Liver (tissue), 9 donors: ENCODE measurements around the gene ANKRD53. TPM values are rescaled to one million over a fixed set of nuclear protein-coding genes. Genes with fewer than 3 reads are reported as not detected.

Experiments used
- DNase-seq: peaks from one replicate; pipeline ENCODE4 v3.0.0-alpha.2; 2017; ENCODE audit warnings: low spot score
- H3K27ac ChIP-seq, 2 donors: one replicate each; pipeline ENCODE4 v1.7.0; 2013; ENCODE audit warnings: inconsistent platforms in 2 of 2, low read length in 2 of 2, control low read depth in 1 of 2, low read depth in 1 of 2, mild to moderate bottlenecking in 1 of 2
- H3K27me3 ChIP-seq, 4 donors: one replicate each; pipeline versions ENCODE4 v1.6.1 to v1.7.0; 2013; ENCODE audit warnings: low read length in 3 of 4, inconsistent platforms in 1 of 4, mild to moderate bottlenecking in 1 of 4, moderate library complexity in 1 of 4; ENCODE audit not compliant: control insufficient read depth in 4 of 4, insufficient read depth in 4 of 4
- H3K36me3 ChIP-seq, 4 donors: one replicate each; pipeline versions ENCODE4 v1.6.1 to v1.7.0; 2013; ENCODE audit warnings: low read length in 3 of 4, mild to moderate bottlenecking in 3 of 4, low read depth in 1 of 4, moderate library complexity in 1 of 4; ENCODE audit not compliant: control insufficient read depth in 4 of 4, insufficient read depth in 3 of 4
- H3K4me1 ChIP-seq, 4 donors: one replicate each; pipeline versions ENCODE4 v1.6.1 to v1.7.0; 2013; ENCODE audit warnings: low read length in 3 of 4, mild to moderate bottlenecking in 3 of 4, moderate library complexity in 1 of 4; ENCODE audit not compliant: control insufficient read depth in 4 of 4, insufficient read depth in 4 of 4
- H3K4me3 ChIP-seq, 3 donors: one replicate each; pipeline versions ENCODE4 v1.6.1 to v1.7.0; 2013; ENCODE audit warnings: low read length in 3 of 3, control low read depth in 1 of 3, low read depth in 1 of 3, mild to moderate bottlenecking in 1 of 3
- H3K9ac ChIP-seq, 2 donors: one replicate each; pipeline ENCODE4 v1.7.0; 2013; ENCODE audit warnings: low read length in 2 of 2, mild to moderate bottlenecking in 2 of 2, moderate library complexity in 2 of 2, control low read depth in 1 of 2, low read depth in 1 of 2
- H3K9me3 ChIP-seq, 4 donors: one replicate each; pipeline versions ENCODE4 v1.6.1 to v1.7.0; 2013; ENCODE audit warnings: low read length in 3 of 4; ENCODE audit not compliant: control insufficient read depth in 4 of 4
- ATF3 ChIP-seq: IDR thresholded peaks from 2 replicates; pipeline ENCODE4 v1.6.1; 2016; ENCODE audit warnings: antibody characterized with exemption
- EGR1 ChIP-seq, 2 donors: IDR thresholded peaks; 2 replicates each; pipeline ENCODE4 v1.6.1; 2016 to 2018; ENCODE audit warnings: antibody characterized with exemption in 2 of 2, low read depth in 2 of 2
- FOXA1 ChIP-seq: IDR thresholded peaks from 2 replicates; pipeline ENCODE4 v1.6.1; 2016; ENCODE audit warnings: antibody characterized with exemption
- FOXA2 ChIP-seq: IDR thresholded peaks from 2 replicates; pipeline ENCODE4 v1.6.1; 2016; ENCODE audit warnings: antibody characterized with exemption
- GABPA ChIP-seq, 2 donors: IDR thresholded peaks in 1 of 2; conservative IDR thresholded peaks in 1 of 2; 2 replicates each; pipeline ENCODE4 v1.6.1; 2016; ENCODE audit warnings: antibody characterized with exemption in 2 of 2, mild to moderate bottlenecking in 1 of 2, moderate library complexity in 1 of 2
- HNF4A ChIP-seq, 2 donors: conservative IDR thresholded peaks; 2 replicates each; pipeline ENCODE4 v1.6.1; 2016; ENCODE audit warnings: antibody characterized with exemption in 2 of 2, mild to moderate bottlenecking in 2 of 2
- HNF4G ChIP-seq: IDR thresholded peaks from 2 replicates; pipeline ENCODE4 v1.6.1; 2016; ENCODE audit warnings: antibody characterized with exemption
- JUND ChIP-seq, 2 donors: IDR thresholded peaks; 2 replicates each; pipeline ENCODE4 v1.6.1; 2016; ENCODE audit warnings: antibody characterized with exemption in 2 of 2
- NR2F2 ChIP-seq: IDR thresholded peaks from 2 replicates; pipeline ENCODE4 v1.6.1; 2016; ENCODE audit warnings: antibody characterized with exemption
- RAD21 ChIP-seq, 2 donors: IDR thresholded peaks; 2 replicates each; pipeline ENCODE4 v1.6.1; 2016; ENCODE audit warnings: antibody characterized with exemption in 2 of 2, mild to moderate bottlenecking in 2 of 2
- RXRA ChIP-seq, 2 donors: IDR thresholded peaks; 2 replicates each; pipeline ENCODE4 v1.6.1; 2017 to 2018; ENCODE audit warnings: antibody characterized with exemption in 2 of 2, mild to moderate bottlenecking in 1 of 2
- SP1 ChIP-seq: IDR thresholded peaks from 2 replicates; pipeline ENCODE4 v1.6.1; 2018; ENCODE audit warnings: antibody characterized with exemption, mild to moderate bottlenecking
- TAF1 ChIP-seq: conservative IDR thresholded peaks from 2 replicates; pipeline ENCODE4 v1.6.1; 2016; ENCODE audit warnings: antibody characterized with exemption, mild to moderate bottlenecking
- YY1 ChIP-seq: IDR thresholded peaks from 2 replicates; pipeline ENCODE4 v1.6.1; 2016; ENCODE audit warnings: antibody characterized with exemption, mild to moderate bottlenecking
- WGBS: extraction: QIAGEN DNeasy Blood & Tissue Kit; methylation state at CpG from one replicate; pipeline ENCODE4 v1.1.7; 2013; 5-methylcytosine and 5-hydroxymethylcytosine counted together
- polyA plus RNA-seq, 2 donors: library from polyadenylated mRNA; stranded (reverse) in 1 of 2; unstranded in 1 of 2; fragments of 200-250 nt in 1 of 2; fragments of >200 nt in 1 of 2; fragmentation: Nextera tagmentation in 1 of 2; extraction: Ambion mirVana in 1 of 2; gene quantifications; one replicate each; pipeline versions ENCODE4 v1.2.1 to v1.2.3, GENCODE V29; 2013 to 2015
- total RNA-seq, 2 donors: library from RNA; depleted of rRNA; stranded (reverse); fragments of >200 nt; gene quantifications; one replicate each; pipeline ENCODE4 v1.2.3, GENCODE V29; 2014
- TF ChIP-seq, protein P1 (sequence below): IDR thresholded peaks from 2 replicates; pipeline ENCODE4 v1.6.1; 2016; ENCODE audit warnings: antibody characterized with exemption
- TF ChIP-seq, protein P2 (sequence below): IDR thresholded peaks from 2 replicates; pipeline ENCODE4 v1.6.1; 2016; ENCODE audit warnings: antibody characterized with exemption
- TF ChIP-seq, protein P3 (sequence below): fragments of 150-350 bp; IDR thresholded peaks from 2 replicates; pipeline ENCODE4 v1.5.1; 2017; ENCODE audit warnings: improper control_type of control experiment, low read depth, low read length; ENCODE audit not compliant: missing input control
- TF ChIP-seq, protein P4 (sequence below): IDR thresholded peaks from 2 replicates; pipeline ENCODE4 v1.6.1; 2016; ENCODE audit warnings: antibody characterized with exemption, mild to moderate bottlenecking
- donor health status: healthy.
- donor health status: healthy.
- donor health status: healthy.
- donor health status: healthy.
- donor health status: healthy.

ANKRD53 gene
- total and polyA plus RNA-seq, 4 donors = 0.29 to 0.50 (median 0.39) TPM

DNA sequence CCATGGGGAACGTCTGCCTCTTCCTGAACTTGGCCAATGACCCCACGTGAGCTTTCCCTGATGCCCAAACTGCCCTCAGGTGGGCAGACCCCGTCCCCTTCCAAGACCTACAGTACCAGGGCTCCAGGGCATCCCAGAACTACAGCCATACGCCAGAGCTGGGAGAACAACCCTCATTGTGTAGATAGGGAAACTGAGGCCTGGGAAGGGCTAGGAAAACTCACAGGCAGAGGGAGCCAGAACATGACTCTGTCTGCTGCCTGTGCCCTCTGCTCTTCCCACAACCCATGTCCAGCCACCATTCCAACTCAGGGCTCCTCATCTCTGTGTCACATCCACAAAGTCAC lies 16.8 kb upstream of the ANKRD53 start:
- H3K27me3 ChIP-seq = peaks cover 3 to 11% (median 7%) of the 10 kb centered on the region in 4 donors

More for the DNA sequence above, 16.8 kb upstream of the ANKRD53 start:
- no peak overlapping the region for H3K27ac ChIP-seq
- H3K9ac ChIP-seq = no peak overlapping the region
- WGBS = 71% methylated on average over 4 of the region's 4 CpGs
- peaks cover 0 to 8% (median 5%) of the 10 kb centered on the region in 4 donors for H3K4me1 ChIP-seq
- TF ChIP-seq, protein P1, sequence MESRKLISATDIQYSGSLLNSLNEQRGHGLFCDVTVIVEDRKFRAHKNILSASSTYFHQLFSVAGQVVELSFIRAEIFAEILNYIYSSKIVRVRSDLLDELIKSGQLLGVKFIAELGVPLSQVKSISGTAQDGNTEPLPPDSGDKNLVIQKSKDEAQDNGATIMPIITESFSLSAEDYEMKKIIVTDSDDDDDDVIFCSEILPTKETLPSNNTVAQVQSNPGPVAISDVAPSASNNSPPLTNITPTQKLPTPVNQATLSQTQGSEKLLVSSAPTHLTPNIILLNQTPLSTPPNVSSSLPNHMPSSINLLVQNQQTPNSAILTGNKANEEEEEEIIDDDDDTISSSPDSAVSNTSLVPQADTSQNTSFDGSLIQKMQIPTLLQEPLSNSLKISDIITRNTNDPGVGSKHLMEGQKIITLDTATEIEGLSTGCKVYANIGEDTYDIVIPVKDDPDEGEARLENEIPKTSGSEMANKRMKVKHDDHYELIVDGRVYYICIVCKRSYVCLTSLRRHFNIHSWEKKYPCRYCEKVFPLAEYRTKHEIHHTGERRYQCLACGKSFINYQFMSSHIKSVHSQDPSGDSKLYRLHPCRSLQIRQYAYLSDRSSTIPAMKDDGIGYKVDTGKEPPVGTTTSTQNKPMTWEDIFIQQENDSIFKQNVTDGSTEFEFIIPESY = no peak
- TF ChIP-seq HNF4A (conservative IDR thresholded peaks at IDR 0.05) (no peak), HNF4G (no peak), RXRA (IDR thresholded peaks at IDR 0.05) (no peak), EGR1 (IDR thresholded peaks at IDR 0.05; ENCODE audit: low read depth in 2 of 2) (no peak), GABPA (IDR thresholded peaks at IDR 0.05 in 1 of 2, conservative IDR thresholded peaks at IDR 0.05 in 1 of 2) (no peak), FOXA2 (no peak), ATF3 (no peak), JUND (IDR thresholded peaks at IDR 0.05) (no peak), RAD21 (IDR thresholded peaks at IDR 0.05) (no peak), SP1 (no peak), NR2F2 (no peak), YY1 (no peak), TAF1 (no peak), FOXA1 (no peak)
- TF ChIP-seq, protein P2, sequence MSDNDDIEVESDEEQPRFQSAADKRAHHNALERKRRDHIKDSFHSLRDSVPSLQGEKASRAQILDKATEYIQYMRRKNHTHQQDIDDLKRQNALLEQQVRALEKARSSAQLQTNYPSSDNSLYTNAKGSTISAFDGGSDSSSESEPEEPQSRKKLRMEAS = no peak
- TF ChIP-seq, protein P3, sequence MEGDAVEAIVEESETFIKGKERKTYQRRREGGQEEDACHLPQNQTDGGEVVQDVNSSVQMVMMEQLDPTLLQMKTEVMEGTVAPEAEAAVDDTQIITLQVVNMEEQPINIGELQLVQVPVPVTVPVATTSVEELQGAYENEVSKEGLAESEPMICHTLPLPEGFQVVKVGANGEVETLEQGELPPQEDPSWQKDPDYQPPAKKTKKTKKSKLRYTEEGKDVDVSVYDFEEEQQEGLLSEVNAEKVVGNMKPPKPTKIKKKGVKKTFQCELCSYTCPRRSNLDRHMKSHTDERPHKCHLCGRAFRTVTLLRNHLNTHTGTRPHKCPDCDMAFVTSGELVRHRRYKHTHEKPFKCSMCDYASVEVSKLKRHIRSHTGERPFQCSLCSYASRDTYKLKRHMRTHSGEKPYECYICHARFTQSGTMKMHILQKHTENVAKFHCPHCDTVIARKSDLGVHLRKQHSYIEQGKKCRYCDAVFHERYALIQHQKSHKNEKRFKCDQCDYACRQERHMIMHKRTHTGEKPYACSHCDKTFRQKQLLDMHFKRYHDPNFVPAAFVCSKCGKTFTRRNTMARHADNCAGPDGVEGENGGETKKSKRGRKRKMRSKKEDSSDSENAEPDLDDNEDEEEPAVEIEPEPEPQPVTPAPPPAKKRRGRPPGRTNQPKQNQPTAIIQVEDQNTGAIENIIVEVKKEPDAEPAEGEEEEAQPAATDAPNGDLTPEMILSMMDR = no peak
- TF ChIP-seq, protein P4, sequence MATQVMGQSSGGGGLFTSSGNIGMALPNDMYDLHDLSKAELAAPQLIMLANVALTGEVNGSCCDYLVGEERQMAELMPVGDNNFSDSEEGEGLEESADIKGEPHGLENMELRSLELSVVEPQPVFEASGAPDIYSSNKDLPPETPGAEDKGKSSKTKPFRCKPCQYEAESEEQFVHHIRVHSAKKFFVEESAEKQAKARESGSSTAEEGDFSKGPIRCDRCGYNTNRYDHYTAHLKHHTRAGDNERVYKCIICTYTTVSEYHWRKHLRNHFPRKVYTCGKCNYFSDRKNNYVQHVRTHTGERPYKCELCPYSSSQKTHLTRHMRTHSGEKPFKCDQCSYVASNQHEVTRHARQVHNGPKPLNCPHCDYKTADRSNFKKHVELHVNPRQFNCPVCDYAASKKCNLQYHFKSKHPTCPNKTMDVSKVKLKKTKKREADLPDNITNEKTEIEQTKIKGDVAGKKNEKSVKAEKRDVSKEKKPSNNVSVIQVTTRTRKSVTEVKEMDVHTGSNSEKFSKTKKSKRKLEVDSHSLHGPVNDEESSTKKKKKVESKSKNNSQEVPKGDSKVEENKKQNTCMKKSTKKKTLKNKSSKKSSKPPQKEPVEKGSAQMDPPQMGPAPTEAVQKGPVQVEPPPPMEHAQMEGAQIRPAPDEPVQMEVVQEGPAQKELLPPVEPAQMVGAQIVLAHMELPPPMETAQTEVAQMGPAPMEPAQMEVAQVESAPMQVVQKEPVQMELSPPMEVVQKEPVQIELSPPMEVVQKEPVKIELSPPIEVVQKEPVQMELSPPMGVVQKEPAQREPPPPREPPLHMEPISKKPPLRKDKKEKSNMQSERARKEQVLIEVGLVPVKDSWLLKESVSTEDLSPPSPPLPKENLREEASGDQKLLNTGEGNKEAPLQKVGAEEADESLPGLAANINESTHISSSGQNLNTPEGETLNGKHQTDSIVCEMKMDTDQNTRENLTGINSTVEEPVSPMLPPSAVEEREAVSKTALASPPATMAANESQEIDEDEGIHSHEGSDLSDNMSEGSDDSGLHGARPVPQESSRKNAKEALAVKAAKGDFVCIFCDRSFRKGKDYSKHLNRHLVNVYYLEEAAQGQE = no peak
- DNase-seq = no peak
- no peaks in the 10 kb centered on the region for H3K9me3 ChIP-seq
- H3K36me3 ChIP-seq = no peaks in the 10 kb centered on the region
- H3K4me3 ChIP-seq = no peak overlapping the region
